ENCODE measurements around the gene SLC44A4. TPM values are rescaled to one million over a fixed set of nuclear protein-coding genes. Genes with fewer than 3 reads are reported as not detected.

Gene SLC44A4
- total and polyA plus RNA-seq, 8 donors, result 9.6 to 78.8 (median 21.1) TPM

DNA sequence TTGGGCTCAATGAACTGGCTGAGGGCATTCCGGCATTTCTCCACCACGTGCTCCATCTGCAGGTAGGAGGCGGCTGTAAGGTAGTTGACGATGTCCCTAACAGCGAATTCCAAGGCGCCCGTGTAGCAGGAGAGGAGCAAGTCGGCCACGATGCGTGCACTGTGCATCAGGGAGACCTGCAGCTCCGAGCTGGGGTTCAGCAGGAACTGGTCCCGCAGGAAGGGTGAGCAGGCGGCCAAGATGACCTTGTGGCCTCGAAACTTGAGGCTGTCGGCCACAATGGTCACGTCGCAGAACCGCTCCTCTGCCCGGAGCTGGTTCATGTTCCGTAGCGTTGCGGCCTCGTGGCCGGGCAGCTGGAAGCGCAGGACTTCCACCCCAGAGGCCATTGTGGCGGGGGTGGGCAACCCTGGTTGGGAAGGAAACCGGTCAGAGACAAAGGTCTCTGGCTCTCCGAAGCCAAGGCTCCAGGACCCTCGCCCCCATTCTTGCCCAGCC lies 22.2 kb upstream of the SLC44A4 start:
- H3K9me3 ChIP-seq, result no peaks in the 10 kb centered on the region
- H3K27me3 ChIP-seq, result no peaks in the 10 kb centered on the region
- peaks cover 21 to 48% of the 10 kb centered on the region in 2 donors for H3K4me1 ChIP-seq
- TF ChIP-seq, protein P1, sequence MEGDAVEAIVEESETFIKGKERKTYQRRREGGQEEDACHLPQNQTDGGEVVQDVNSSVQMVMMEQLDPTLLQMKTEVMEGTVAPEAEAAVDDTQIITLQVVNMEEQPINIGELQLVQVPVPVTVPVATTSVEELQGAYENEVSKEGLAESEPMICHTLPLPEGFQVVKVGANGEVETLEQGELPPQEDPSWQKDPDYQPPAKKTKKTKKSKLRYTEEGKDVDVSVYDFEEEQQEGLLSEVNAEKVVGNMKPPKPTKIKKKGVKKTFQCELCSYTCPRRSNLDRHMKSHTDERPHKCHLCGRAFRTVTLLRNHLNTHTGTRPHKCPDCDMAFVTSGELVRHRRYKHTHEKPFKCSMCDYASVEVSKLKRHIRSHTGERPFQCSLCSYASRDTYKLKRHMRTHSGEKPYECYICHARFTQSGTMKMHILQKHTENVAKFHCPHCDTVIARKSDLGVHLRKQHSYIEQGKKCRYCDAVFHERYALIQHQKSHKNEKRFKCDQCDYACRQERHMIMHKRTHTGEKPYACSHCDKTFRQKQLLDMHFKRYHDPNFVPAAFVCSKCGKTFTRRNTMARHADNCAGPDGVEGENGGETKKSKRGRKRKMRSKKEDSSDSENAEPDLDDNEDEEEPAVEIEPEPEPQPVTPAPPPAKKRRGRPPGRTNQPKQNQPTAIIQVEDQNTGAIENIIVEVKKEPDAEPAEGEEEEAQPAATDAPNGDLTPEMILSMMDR (IDR thresholded peaks at IDR 0.05), result no peak
- intact Hi-C loops (cut with DNase I), result no loop called here
- ATAC-seq (no peak), DNase-seq (peak in 1 of 4 donors; percentile 77)
- peak overlapping the region; percentile 74 to 84 for H3K27ac ChIP-seq
- H3K36me3 ChIP-seq, result no peaks in the 10 kb centered on the region
- H3K4me3 ChIP-seq, result peak overlapping the region; percentile 40 to 53

DNA sequence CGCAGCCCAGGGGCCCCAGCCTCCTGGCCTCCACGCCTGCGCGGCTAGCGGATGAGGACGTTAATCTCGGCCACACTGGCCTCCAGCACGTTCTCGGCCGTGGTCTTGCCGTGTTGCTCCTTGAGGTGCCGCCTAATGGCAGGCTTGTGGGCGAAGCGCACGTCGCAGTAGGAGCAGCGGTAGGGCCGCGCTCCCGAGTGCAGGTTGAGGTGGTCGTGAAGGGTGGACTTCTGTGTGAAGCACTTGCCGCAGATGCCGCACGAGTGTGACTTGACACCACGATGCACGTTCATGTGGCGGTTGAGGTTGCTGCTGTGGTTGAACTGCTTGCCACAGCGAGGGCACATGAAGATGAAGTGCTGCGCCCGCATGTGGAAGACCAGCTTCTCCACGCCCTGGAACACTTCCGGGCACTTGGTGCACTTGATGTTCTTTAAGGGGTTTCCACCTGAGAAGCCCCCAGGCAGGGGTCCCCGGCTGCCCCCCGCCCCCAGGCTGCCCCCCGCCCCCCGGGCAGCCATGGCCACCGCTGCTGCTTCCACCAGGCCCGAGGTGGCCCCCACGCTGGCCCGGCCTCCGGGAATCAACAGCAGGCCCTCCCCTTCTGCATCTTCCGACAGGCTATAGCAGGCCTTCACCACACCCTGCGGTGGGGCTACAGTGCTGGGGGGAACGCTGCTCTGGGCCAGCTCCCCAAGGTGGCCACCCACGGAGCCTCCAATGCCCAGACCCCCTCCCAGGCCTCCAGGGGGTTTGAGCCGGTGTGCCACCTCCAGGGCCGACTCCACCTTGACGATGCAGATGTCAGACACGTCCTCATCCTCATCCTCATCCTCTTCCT lies 21.3 kb upstream of the SLC44A4 start:
- no peak overlapping the region for H3K27ac ChIP-seq
- intact Hi-C loops (cut with DNase I), result no loop called here
- H3K27me3 ChIP-seq, result no peaks in the 10 kb centered on the region
- DNase-seq (no peak), ATAC-seq (no peak)
- H3K4me1 ChIP-seq, result peaks cover 21 to 48% of the 10 kb centered on the region in 2 donors
- no peak overlapping the region for H3K4me3 ChIP-seq
- no peaks in the 10 kb centered on the region for H3K9me3 ChIP-seq
- TF ChIP-seq, protein P1 (IDR thresholded peaks at IDR 0.05), result no peak
- peaks cover 0 to 5% of the 10 kb centered on the region in 2 donors for H3K36me3 ChIP-seq

DNA sequence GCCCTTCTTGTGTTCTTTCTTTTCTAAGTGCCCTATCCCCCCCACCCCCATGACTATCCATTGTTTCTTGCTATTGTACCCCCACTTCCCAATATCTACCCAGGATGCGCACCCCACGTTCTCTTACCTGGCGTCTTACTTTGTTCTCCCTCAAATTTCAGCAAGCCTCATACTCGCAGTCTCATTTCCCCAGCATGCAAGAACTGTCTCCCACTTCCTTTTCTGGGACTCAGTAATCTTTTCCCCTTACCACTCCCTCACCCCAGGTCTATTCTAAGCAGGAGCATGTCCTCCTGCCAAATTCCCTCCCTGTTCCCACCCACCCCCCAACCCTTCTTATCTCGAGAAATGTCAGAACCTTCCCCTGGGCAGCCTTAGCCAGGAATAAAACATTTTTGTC lies 20.4 kb upstream of the SLC44A4 start:
- Histone ChIP-seq H3K4me1 (peaks cover 21 to 48% of the 10 kb centered on the region in 2 donors), H3K27me3 (no peaks in the 10 kb centered on the region), H3K4me3 (no peak overlapping the region), H3K27ac (no peak overlapping the region), H3K36me3 (peaks cover 0 to 14% of the 10 kb centered on the region in 2 donors), H3K9me3 (no peaks in the 10 kb centered on the region)
- TF ChIP-seq, protein P1 (IDR thresholded peaks at IDR 0.05), result no peak
- DNase-seq, result no peak
- ATAC-seq, result no peak
- intact Hi-C loops (cut with DNase I), result no loop called here

DNA sequence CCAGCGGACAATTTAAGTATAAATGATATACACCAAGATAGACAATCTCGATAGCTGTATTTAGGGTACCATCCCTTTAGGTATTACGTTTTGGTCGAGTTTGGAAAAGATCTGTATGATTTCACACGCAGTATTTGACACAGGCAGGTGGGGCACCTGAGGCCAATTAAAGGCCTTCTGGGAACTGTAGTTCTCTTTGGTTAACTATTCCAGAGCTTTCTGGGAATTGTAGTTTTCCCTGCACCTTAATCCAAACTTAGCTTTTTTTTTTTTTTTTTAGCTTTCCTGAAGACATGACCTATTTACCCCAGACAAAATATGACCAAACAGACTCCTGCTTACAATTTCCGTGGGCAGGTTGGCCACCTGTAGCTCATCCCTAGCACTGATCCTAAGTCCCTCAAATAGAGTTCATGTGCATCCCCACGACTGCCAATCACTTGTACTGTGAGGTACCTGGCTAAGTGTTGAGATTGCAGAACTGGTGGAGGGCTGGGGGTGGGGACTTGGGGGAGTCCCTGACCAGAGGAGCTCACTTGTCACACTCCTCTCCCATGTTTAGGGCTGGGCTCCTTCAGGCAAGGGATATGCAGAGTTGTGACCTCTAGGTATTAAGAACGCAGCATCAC lies 19.7 kb upstream of the SLC44A4 start:
- H3K4me3 ChIP-seq, result peak overlapping the region; percentile 71 to 93
- TF ChIP-seq, protein P1 (IDR thresholded peaks at IDR 0.05), result no peak
- ATAC-seq (peak; percentile 47), DNase-seq (peak in 1 of 4 donors; percentile 40)
- peaks cover 21 to 48% of the 10 kb centered on the region in 2 donors for H3K4me1 ChIP-seq
- no peaks in the 10 kb centered on the region for H3K9me3 ChIP-seq
- no peaks in the 10 kb centered on the region for H3K27me3 ChIP-seq
- H3K36me3 ChIP-seq, result peaks cover 0 to 22% of the 10 kb centered on the region in 2 donors
- peak overlapping the region; percentile 75 to 81 for H3K27ac ChIP-seq
- intact Hi-C loops (cut with DNase I), result no loop called here
